GM12875 (cell line): ENCODE results near the gene ECEL1.

Experiments used
- H3K4me3 ChIP-seq: one replicate; pipeline ENCODE4 v1.5.1; 2011; ENCODE audit warnings: low read depth, low read length, control low read depth
- TF ChIP-seq, protein P1 (sequence below): IDR thresholded peaks from 2 replicates; pipeline ENCODE4 v1.5.1; 2011; ENCODE audit warnings: low read depth, mild to moderate bottlenecking, control low read depth, inconsistent platforms, low read length, moderate library complexity, borderline replicate concordance; ENCODE audit not compliant: insufficient read depth

The ECEL1 gene

GRCh38 chr2:232485757-232486557 lies 1.7 kb downstream of the ECEL1 start:
- no peak overlapping the region for H3K4me3 ChIP-seq
- TF ChIP-seq, protein P1, sequence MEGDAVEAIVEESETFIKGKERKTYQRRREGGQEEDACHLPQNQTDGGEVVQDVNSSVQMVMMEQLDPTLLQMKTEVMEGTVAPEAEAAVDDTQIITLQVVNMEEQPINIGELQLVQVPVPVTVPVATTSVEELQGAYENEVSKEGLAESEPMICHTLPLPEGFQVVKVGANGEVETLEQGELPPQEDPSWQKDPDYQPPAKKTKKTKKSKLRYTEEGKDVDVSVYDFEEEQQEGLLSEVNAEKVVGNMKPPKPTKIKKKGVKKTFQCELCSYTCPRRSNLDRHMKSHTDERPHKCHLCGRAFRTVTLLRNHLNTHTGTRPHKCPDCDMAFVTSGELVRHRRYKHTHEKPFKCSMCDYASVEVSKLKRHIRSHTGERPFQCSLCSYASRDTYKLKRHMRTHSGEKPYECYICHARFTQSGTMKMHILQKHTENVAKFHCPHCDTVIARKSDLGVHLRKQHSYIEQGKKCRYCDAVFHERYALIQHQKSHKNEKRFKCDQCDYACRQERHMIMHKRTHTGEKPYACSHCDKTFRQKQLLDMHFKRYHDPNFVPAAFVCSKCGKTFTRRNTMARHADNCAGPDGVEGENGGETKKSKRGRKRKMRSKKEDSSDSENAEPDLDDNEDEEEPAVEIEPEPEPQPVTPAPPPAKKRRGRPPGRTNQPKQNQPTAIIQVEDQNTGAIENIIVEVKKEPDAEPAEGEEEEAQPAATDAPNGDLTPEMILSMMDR, result no peak

- no peak overlapping the region for H3K4me3 ChIP-seq
- TF ChIP-seq, protein P1, result no peak
These were observed 2.3 kb downstream of the ECEL1 start for GRCh38 chr2:232485348-232485756.

GRCh38 chr2:232484628-232485347 lies 2.8 kb downstream of the ECEL1 start:
- TF ChIP-seq, protein P1, result no peak

DNA sequence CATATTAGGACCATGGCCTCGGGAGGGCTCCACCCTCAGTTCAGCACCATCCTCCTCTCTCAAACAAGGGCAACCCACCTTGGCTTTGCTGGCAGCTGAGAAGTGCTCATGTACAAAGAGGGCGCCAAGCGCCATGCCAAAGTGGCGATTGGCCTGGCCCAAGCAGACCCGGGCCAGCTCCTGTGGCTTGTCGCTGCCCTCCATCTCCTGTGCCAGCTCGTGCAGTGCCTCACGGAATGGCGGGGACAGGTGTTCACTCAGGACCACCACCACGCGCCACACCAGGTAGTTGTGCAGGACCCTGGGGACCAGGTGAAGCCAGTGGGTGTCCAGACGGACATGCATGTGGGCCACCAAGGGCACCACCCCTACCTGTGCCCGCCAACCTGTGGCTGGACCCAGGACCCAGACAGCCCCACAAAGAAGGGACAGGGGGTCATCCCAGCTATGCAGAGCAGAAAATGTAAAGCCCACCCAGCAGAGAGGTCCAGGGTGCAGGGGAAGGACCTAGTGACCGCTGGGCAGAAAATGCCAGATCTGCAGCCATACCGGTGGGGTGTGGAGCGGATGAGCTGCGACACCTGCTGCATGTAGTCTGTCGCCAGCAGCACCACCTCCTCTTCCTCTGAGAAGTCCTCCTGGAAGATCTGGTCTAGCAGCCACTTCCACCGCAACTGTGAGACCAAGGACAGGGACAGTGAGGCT lies 3.6 kb downstream of the ECEL1 start:
- TF ChIP-seq, protein P1, result no peak

More at GRCh38 chr2:232484628-232485347, 2.8 kb downstream of the ECEL1 start:
- no peak overlapping the region for H3K4me3 ChIP-seq

DNA sequence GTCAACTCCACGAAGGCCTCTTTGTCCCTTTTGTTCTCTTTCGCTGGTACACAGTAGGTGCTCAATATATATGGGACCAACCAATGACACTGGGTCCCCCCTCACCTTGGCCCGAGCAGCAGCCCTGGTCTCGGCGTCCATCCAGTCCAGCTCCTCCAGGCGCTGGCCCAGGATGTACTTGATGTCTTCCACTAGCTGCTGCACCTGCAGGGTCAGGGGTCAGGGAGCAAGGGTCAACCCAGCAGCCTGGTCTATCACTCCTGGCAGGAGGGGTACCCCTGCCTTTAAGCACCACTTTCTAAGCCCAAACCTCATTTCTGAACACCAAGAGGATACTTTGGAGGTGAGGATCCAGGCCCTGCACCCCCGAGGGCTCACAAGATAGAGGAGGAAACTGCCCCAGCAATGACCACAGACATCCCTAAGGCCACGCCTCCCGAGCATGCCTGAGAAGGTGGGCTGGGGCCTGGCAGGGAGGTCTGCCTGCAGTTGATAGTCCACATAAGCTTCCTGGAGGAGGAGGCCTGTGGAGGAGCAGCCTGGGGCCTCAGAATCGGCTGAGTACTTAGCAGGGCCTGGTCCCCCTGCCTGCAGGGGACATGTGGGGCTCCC lies 4.2 kb downstream of the ECEL1 start:
- no peak overlapping the region for H3K4me3 ChIP-seq
- TF ChIP-seq, protein P1, result no peak

More for the DNA sequence above, 3.6 kb downstream of the ECEL1 start:
- H3K4me3 ChIP-seq, result no peak overlapping the region

- TF ChIP-seq, protein P1, result no peak
These were observed 5.1 kb downstream of the ECEL1 start for GRCh38 chr2:232482301-232483238.

More at GRCh38 chr2:232482301-232483238, 5.1 kb downstream of the ECEL1 start:
- H3K4me3 ChIP-seq, result no peak overlapping the region
